Smooth muscle cell (in vitro differentiated cells): ENCODE data around the gene ZNF280B. TPM values are rescaled to one million over a fixed set of nuclear protein-coding genes. Genes with fewer than 3 reads are reported as not detected.

Experiments
- DNase-seq: peaks from one replicate; lab custom pipeline; 2025; ENCODE audit not compliant: unreplicated experiment; lab: John Stamatoyannopoulos, UW
- H2AFZ ChIP-seq: fragments of 200-600 bp; sonication (generic); 2 replicates; pipeline ENCODE4 v1.6.0; 2016; ENCODE audit warnings: antibody characterized with exemption, low read depth, mild to moderate bottlenecking
- H3F3A ChIP-seq: fragments of 200-600 bp; sonication (generic); 2 replicates; pipeline ENCODE4 v1.6.0; 2017; ENCODE audit warnings: antibody characterized with exemption, low read depth
- H3K27ac ChIP-seq: fragments of 200-600 bp; sonication (generic); 2 replicates; pipeline ENCODE4 v1.5.1; 2016; ENCODE audit warnings: low read depth, mild to moderate bottlenecking
- H3K27me3 ChIP-seq: fragments of 200-600 bp; sonication (generic); 2 replicates; pipeline ENCODE4 v1.6.1; 2016; ENCODE audit warnings: low read depth, mild to moderate bottlenecking
- H3K36me3 ChIP-seq: fragments of 200-600 bp; sonication (generic); 2 replicates; pipeline ENCODE4 v1.5.1; 2016; ENCODE audit warnings: low read depth
- H3K4me1 ChIP-seq: fragments of 200-600 bp; sonication (generic); 2 replicates; pipeline ENCODE4 v1.5.1; 2016; ENCODE audit warnings: low read depth
- H3K4me2 ChIP-seq: fragments of 200-600 bp; sonication (generic); 2 replicates; pipeline ENCODE4 v1.6.0; 2016; ENCODE audit warnings: mild to moderate bottlenecking
- H3K4me3 ChIP-seq: fragments of 200-600 bp; sonication (generic); 2 replicates; pipeline ENCODE4 v1.5.1; 2016; ENCODE audit warnings: mild to moderate bottlenecking
- H3K79me2 ChIP-seq: fragments of 200-600 bp; sonication (generic); 2 replicates; pipeline ENCODE4 v1.6.0; 2016; ENCODE audit warnings: low read depth, mild to moderate bottlenecking
- H3K9ac ChIP-seq: fragments of 200-600 bp; sonication (generic); 2 replicates; pipeline ENCODE4 v1.6.0; 2016; ENCODE audit warnings: low read depth
- H3K9me3 ChIP-seq: fragments of 200-600 bp; sonication (generic); replicated peaks from 2 replicates; pipeline ENCODE4 v1.5.1; 2016; ENCODE audit warnings: low read depth
- H4K20me1 ChIP-seq: fragments of 200-600 bp; sonication (generic); 2 replicates; pipeline ENCODE4 v1.6.0; 2016; ENCODE audit warnings: low read depth
- WGBS: methylation state at CpG from one replicate; pipeline ENCODE4 v1.1.7; 2016; ENCODE audit warnings: low lambda C conversion rate; 5-methylcytosine and 5-hydroxymethylcytosine counted together
- polyA plus RNA-seq: library from polyadenylated mRNA; unstranded; fragments of >200 nt; fragmentation: Nextera tagmentation; extraction: Ambion mirVana; gene quantifications from 2 replicates; pipeline ENCODE4 v1.2.1, GENCODE V29; 2016
- total RNA-seq: library from RNA; depleted of rRNA; stranded (reverse); fragments of >200 nt; gene quantifications from 2 replicates; pipeline ENCODE4 v1.2.3, GENCODE V29; 2014
- TF ChIP-seq, protein P1 (sequence below): fragments of 200-600 bp; sonication (generic); IDR thresholded peaks from 2 replicates; pipeline ENCODE4 v1.5.1; 2017; ENCODE audit warnings: borderline replicate concordance, mild to moderate bottlenecking, antibody characterized with exemption; ENCODE audit not compliant: insufficient read depth, poor library complexity, severe bottlenecking

The ZNF280B gene
- total and polyA plus RNA-seq, 2 experiments from 2014 or later, result 3.0 to 3.3 TPM

DNA sequence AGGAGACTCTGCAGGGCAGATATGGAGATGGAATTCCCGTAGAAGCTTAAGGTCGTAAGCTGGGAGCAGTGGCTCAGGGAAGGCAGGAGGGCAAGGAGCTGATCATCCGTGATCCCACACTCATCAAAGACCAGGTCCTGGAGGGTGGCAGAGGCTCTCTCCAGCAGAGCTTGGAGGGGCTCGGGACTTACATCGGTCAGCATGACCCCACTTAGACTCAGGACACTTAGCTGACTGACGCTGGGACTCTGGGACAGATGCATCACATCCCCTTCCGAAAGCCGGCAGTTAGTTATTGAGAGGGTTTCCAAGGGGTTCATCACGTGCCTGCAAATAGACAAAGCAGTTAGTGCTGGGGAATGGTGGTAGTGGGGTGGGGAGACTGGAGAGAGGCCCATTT is 39.8 kb upstream of the ZNF280B start:
- TF ChIP-seq, protein P1, sequence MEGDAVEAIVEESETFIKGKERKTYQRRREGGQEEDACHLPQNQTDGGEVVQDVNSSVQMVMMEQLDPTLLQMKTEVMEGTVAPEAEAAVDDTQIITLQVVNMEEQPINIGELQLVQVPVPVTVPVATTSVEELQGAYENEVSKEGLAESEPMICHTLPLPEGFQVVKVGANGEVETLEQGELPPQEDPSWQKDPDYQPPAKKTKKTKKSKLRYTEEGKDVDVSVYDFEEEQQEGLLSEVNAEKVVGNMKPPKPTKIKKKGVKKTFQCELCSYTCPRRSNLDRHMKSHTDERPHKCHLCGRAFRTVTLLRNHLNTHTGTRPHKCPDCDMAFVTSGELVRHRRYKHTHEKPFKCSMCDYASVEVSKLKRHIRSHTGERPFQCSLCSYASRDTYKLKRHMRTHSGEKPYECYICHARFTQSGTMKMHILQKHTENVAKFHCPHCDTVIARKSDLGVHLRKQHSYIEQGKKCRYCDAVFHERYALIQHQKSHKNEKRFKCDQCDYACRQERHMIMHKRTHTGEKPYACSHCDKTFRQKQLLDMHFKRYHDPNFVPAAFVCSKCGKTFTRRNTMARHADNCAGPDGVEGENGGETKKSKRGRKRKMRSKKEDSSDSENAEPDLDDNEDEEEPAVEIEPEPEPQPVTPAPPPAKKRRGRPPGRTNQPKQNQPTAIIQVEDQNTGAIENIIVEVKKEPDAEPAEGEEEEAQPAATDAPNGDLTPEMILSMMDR, result no peak
- H3F3A ChIP-seq, result no peaks in the 10 kb centered on the region
- WGBS, result 59% methylated on average over 9 of the region's 9 CpGs
- H3K79me2 ChIP-seq, result no peaks in the 10 kb centered on the region
- DNase-seq, result no peak
- no peaks in the 10 kb centered on the region for H3K36me3 ChIP-seq
- H3K4me3 ChIP-seq, result no peak overlapping the region
- H3K27me3 ChIP-seq, result peaks cover 41% of the 10 kb centered on the region
- H3K9ac ChIP-seq, result no peak overlapping the region
- no peaks in the 10 kb centered on the region for H4K20me1 ChIP-seq
- H3K4me1 ChIP-seq, result no peaks in the 10 kb centered on the region
- H3K27ac ChIP-seq, result no peak overlapping the region
- no peaks in the 10 kb centered on the region for H3K9me3 ChIP-seq
- H3K4me2 ChIP-seq, result no peak overlapping the region
- H2AFZ ChIP-seq, result no peak overlapping the region

DNA sequence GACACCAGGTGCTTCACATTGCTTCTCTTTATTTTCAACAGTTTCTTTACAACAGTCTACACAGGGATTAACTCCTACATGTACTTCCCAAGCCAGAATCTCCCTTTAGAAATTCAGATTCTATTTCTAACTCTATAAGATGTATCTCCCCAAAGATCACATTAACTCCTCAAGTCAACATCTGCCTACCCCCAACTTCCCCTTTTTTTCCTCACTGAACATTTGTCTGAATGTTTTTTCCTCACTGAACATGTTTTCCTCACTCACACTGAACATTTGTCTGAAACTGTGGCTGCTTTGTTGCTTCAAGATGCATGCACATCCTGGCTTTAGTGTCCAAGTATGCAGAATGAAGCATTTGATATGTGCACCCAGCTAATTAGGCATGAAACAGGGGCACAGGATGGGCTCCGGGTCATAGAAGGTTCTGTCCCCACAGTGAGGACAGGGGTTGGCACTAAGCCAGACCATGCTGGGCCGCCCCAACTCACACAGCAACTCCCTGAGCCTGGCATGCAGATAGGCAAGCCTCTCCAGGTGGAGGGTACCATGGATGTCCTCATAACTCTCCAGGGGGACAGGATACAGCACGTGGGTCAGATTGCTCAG is 39.3 kb upstream of the ZNF280B start:
- H2AFZ ChIP-seq, result no peak overlapping the region
- no peak for DNase-seq
- H3K27ac ChIP-seq, result no peak overlapping the region
- no peak overlapping the region for H3K9ac ChIP-seq
- no peaks in the 10 kb centered on the region for H3K36me3 ChIP-seq
- H4K20me1 ChIP-seq, result no peaks in the 10 kb centered on the region
- TF ChIP-seq, protein P1, result no peak
- H3F3A ChIP-seq, result no peaks in the 10 kb centered on the region
- WGBS, result 58% methylated on average over 3 of the region's 3 CpGs
- H3K27me3 ChIP-seq, result peaks cover 41% of the 10 kb centered on the region
- no peaks in the 10 kb centered on the region for H3K9me3 ChIP-seq
- no peak overlapping the region for H3K4me3 ChIP-seq
- no peaks in the 10 kb centered on the region for H3K79me2 ChIP-seq
- H3K4me2 ChIP-seq, result no peak overlapping the region
- H3K4me1 ChIP-seq, result no peaks in the 10 kb centered on the region

DNA sequence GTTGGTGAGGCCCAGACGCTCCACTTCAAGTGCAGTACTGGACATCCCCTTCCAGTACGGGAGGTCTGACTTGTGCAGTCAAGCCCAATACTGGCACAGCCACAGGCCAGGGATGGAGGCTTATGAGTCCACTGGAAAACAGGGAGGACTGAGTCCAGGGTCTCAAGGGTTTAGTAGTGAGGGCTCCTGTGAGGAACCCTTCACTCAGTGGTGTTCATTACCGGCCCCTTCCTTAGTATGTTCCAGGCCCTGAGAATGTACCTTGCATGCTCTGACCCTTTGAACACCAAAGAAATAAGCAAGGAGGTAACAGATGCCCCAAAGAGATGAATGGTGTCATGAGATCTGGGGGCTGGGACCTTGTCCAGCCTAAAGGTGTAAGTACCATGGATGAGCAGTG is 38.7 kb upstream of the ZNF280B start:
- no peak for DNase-seq
- Histone ChIP-seq H4K20me1 (no peaks in the 10 kb centered on the region), H3K9me3 (no peaks in the 10 kb centered on the region), H2AFZ (no peak overlapping the region), H3K79me2 (no peaks in the 10 kb centered on the region), H3K36me3 (no peaks in the 10 kb centered on the region), H3F3A (no peaks in the 10 kb centered on the region), H3K4me2 (no peak overlapping the region), H3K4me3 (no peak overlapping the region), H3K27me3 (peaks cover 45% of the 10 kb centered on the region), H3K4me1 (no peaks in the 10 kb centered on the region), H3K9ac (no peak overlapping the region), H3K27ac (no peak overlapping the region)
- WGBS, result 81% methylated on average over 3 of the region's 3 CpGs
- TF ChIP-seq, protein P1, result no peak

DNA sequence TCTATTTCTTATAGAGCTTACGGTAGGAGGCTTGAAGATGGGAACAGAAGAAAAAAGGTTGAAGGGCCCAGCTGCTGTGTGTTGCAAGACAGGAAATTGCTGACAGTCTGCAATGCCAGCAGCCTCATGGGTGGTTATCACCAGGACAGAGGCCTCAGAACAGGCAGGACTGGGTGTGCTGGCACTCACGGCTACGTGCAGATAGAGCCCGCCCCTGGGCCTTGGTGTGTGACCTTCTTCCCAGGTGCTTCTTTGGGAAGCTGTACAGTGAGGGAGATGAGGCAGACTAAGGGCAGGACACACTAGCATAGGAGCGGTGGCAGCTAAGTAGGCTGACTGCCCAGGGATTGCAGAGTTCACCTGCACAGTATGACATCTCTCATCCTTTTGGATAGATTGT is 37.9 kb upstream of the ZNF280B start:
- no peaks in the 10 kb centered on the region for H3K4me1 ChIP-seq
- no peak overlapping the region for H3K4me2 ChIP-seq
- H3K36me3 ChIP-seq, result no peaks in the 10 kb centered on the region
- 67% methylated on average over 5 of the region's 5 CpGs for WGBS
- no peak overlapping the region for H3K27ac ChIP-seq
- H4K20me1 ChIP-seq, result no peaks in the 10 kb centered on the region
- H3F3A ChIP-seq, result no peaks in the 10 kb centered on the region
- H3K9me3 ChIP-seq, result no peaks in the 10 kb centered on the region
- DNase-seq, result no peak
- no peak overlapping the region for H2AFZ ChIP-seq
- no peak overlapping the region for H3K9ac ChIP-seq
- TF ChIP-seq, protein P1, result no peak
- H3K79me2 ChIP-seq, result no peaks in the 10 kb centered on the region
- peaks cover 45% of the 10 kb centered on the region for H3K27me3 ChIP-seq
- H3K4me3 ChIP-seq, result no peak overlapping the region
